Posterior vena cava (tissue), 2 donors: Measurements from ENCODE around the gene PLSCR2. TPM values are rescaled to one million over a fixed set of nuclear protein-coding genes. Genes with fewer than 3 reads are reported as not detected.

Experiments
- total RNA-seq, 2 donors: library from RNA; stranded (reverse); fragmentation: NEBNext Ultra II Directional; extraction: Animal tissue kit (Norgen Biotek cat#: 25700); gene quantifications; one replicate each; pipeline ENCODE4 v1.2.1, GENCODE V29; 2021
- donor health status: DM: yes; HTN: yes; CAD: no.
- donor health status: DM: yes; HTN: yes; CAD: no.

PLSCR2 gene
- total RNA-seq, 2 donors from 2014 or later: 0.43 TPM; not detected in 1

Other genes starting within 250 kb of the PLSCR2 start
- 10 to 100 TPM; 37.7 to 53.4 TPM for gene PLSCR4, start 218.5 kb downstream of the PLSCR2 start, total RNA-seq
- gene PLSCR1, start 75.0 kb upstream of the PLSCR2 start, total RNA-seq: 10 to 100 TPM; 72.1 to 95.5 TPM
- gene PLSCR5, start 135.8 kb upstream of the PLSCR2 start, total RNA-seq: not detected